GM23338 (cell line): ENCODE data around the gene TFPT. TPM values are rescaled to one million over a fixed set of nuclear protein-coding genes. Genes with fewer than 3 reads are reported as not detected.

Experiments
- CTCF ChIP-seq, 2 experiments: fragments of 200-600 bp in 1 of 2; sonication (generic) in 1 of 2; conservative IDR thresholded peaks; 2 replicates each; pipeline versions ENCODE4 v1.5.1 to v1.6.1; 2016 to 2017; ENCODE audit warnings: antibody characterized with exemption in 2 of 2, low read depth in 2 of 2, mild to moderate bottlenecking in 2 of 2, moderate library complexity in 1 of 2
- ETS1 ChIP-seq: IDR thresholded peaks from 2 replicates; pipeline ENCODE4 v1.6.1; 2016; ENCODE audit warnings: antibody characterized with exemption
- JUNB ChIP-seq: IDR thresholded peaks from one replicate; pipeline ENCODE4 v1.6.1; 2016; ENCODE audit warnings: antibody characterized with exemption; ENCODE audit not compliant: unreplicated experiment
- POLR2AphosphoS5 ChIP-seq: IDR thresholded peaks from 2 replicates; pipeline ENCODE4 v1.6.1; 2016; ENCODE audit warnings: antibody characterized with exemption, low read depth
- ZNF114 ChIP-seq: fragments of 250-450 bp; sonication (Bioruptor Pico); IDR thresholded peaks from 2 replicates; pipeline ENCODE4 v1.5.0; 2020; ENCODE audit warnings: mild to moderate bottlenecking, moderate library complexity
- ZNF331 ChIP-seq: fragments of 250-450 bp; sonication (Bioruptor Pico); IDR thresholded peaks from 2 replicates; pipeline ENCODE4 v1.5.0; 2020; ENCODE audit warnings: low read depth, mild to moderate bottlenecking, moderate library complexity
- ZNF462 ChIP-seq: fragments of 250-450 bp; sonication (Bioruptor Pico); IDR thresholded peaks from 2 replicates; pipeline ENCODE4 v1.5.0; 2020; ENCODE audit warnings: mild to moderate bottlenecking, moderate library complexity
- polyA plus RNA-seq: library from polyadenylated mRNA; unstranded; fragments of >200 nt; fragmentation: Nextera tagmentation; extraction: Ambion mirVana; gene quantifications from 2 replicates; pipeline ENCODE4 v1.2.1, GENCODE V29; 2016
- total RNA-seq: library from RNA; depleted of rRNA; stranded (reverse); fragments of >200 nt; shearing (Covaris generic); gene quantifications from 2 replicates; pipeline ENCODE4 v1.2.3, GENCODE V29; 2014

TFPT gene
- total and polyA plus RNA-seq, 2 experiments from 2014 or later: 12.0 to 18.3 TPM

GRCh38 chr19:54127688-54128440 lies 12.4 kb upstream of the TFPT start (continued):
- TF ChIP-seq ZNF462 (CRISPR knock-in tag) (no peak), CTCF (conservative IDR thresholded peaks at IDR 0.05; ENCODE audit: low read depth in 2 of 2) (no peak), POLR2AphosphoS5 (no peak), ZNF331 (CRISPR knock-in tag) (no peak), JUNB (no peak), ZNF114 (no peak), ETS1 (no peak)
